HCT116 (cell line): Measurements from ENCODE around the gene ADAT3.

Experiments
- TF ChIP-seq, protein P1 (sequence below), 3 experiments: fragments of 200-600 bp in 1 of 3; sonication (generic) in 1 of 3; IDR thresholded peaks in 2 of 3; conservative IDR thresholded peaks in 1 of 3; 2 replicates each; pipeline ENCODE4 v1.5.1; 2012 to 2017; ENCODE audit warnings: low read depth in 2 of 3, low read length in 2 of 3, antibody characterized with exemption in 1 of 3, borderline replicate concordance in 1 of 3, control low read depth in 1 of 3, mild to moderate bottlenecking in 1 of 3, mixed read lengths in 1 of 3, mixed run types in 1 of 3, moderate library complexity in 1 of 3; ENCODE audit not compliant: insufficient read depth in 1 of 3
- TF ChIP-seq, protein P2 (sequence below): IDR thresholded peaks from 2 replicates; pipeline ENCODE4 v1.6.1; 2012; ENCODE audit warnings: low read depth
- TF ChIP-seq, protein P3 (sequence below): IDR thresholded peaks from 2 replicates; pipeline ENCODE4 v1.6.1; 2012

DNA sequence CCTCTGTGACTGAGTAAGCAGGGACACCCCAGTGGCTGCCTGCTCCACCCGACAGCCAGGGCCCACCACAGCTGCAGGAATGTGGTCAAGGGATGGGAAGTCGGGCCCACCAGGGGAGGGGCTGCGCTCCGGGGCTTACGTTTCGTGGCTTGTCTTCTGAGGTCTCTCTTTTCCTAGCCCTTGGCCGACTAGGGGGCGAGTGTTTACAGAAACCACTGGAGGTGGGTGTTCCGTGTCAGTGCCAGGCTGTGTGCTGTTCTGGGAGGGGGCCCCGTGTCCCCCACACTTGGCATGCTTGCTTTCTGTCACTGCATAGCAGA, 4.5 kb downstream of the ADAT3 start:
- TF ChIP-seq, protein P1, sequence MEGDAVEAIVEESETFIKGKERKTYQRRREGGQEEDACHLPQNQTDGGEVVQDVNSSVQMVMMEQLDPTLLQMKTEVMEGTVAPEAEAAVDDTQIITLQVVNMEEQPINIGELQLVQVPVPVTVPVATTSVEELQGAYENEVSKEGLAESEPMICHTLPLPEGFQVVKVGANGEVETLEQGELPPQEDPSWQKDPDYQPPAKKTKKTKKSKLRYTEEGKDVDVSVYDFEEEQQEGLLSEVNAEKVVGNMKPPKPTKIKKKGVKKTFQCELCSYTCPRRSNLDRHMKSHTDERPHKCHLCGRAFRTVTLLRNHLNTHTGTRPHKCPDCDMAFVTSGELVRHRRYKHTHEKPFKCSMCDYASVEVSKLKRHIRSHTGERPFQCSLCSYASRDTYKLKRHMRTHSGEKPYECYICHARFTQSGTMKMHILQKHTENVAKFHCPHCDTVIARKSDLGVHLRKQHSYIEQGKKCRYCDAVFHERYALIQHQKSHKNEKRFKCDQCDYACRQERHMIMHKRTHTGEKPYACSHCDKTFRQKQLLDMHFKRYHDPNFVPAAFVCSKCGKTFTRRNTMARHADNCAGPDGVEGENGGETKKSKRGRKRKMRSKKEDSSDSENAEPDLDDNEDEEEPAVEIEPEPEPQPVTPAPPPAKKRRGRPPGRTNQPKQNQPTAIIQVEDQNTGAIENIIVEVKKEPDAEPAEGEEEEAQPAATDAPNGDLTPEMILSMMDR (IDR thresholded peaks at IDR 0.05 in 2 of 3, conservative IDR thresholded peaks at IDR 0.05 in 1 of 3; ENCODE audit: borderline replicate concordance in 1 of 3, insufficient read depth in 1 of 3, low read depth in 2 of 3, low read length in 2 of 3) = no peak
- TF ChIP-seq, protein P2, sequence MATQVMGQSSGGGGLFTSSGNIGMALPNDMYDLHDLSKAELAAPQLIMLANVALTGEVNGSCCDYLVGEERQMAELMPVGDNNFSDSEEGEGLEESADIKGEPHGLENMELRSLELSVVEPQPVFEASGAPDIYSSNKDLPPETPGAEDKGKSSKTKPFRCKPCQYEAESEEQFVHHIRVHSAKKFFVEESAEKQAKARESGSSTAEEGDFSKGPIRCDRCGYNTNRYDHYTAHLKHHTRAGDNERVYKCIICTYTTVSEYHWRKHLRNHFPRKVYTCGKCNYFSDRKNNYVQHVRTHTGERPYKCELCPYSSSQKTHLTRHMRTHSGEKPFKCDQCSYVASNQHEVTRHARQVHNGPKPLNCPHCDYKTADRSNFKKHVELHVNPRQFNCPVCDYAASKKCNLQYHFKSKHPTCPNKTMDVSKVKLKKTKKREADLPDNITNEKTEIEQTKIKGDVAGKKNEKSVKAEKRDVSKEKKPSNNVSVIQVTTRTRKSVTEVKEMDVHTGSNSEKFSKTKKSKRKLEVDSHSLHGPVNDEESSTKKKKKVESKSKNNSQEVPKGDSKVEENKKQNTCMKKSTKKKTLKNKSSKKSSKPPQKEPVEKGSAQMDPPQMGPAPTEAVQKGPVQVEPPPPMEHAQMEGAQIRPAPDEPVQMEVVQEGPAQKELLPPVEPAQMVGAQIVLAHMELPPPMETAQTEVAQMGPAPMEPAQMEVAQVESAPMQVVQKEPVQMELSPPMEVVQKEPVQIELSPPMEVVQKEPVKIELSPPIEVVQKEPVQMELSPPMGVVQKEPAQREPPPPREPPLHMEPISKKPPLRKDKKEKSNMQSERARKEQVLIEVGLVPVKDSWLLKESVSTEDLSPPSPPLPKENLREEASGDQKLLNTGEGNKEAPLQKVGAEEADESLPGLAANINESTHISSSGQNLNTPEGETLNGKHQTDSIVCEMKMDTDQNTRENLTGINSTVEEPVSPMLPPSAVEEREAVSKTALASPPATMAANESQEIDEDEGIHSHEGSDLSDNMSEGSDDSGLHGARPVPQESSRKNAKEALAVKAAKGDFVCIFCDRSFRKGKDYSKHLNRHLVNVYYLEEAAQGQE = no peak
- TF ChIP-seq, protein P3, sequence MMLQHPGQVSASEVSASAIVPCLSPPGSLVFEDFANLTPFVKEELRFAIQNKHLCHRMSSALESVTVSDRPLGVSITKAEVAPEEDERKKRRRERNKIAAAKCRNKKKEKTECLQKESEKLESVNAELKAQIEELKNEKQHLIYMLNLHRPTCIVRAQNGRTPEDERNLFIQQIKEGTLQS = no peak
